DND-41 (cell line): Measurements from ENCODE around the gene NPC1L1.
A peak's percentile ranks its signal among the peaks of the same experiment; 100 is the strongest.

Experiments used
- ATAC-seq: fragments of 200-7000 bp; cut with Tn5 transposase; 3 replicates; pipeline ENCODE4 v1.9.1; 2021; ENCODE audit warnings: low read depth; ENCODE audit not compliant: insufficient read depth
- DNase-seq: peaks from one replicate; pipeline ENCODE4 v3.0.0-alpha.2; 2020
- H2AFZ ChIP-seq: 2 replicates; pipeline ENCODE4 v1.6.0; 2012; ENCODE audit warnings: low read depth, low read length
- H3K27ac ChIP-seq: 2 replicates; pipeline ENCODE4 v1.5.1; 2012; ENCODE audit warnings: low read length, inconsistent platforms
- H3K27me3 ChIP-seq: fragments of 200-600 bp; sonication (generic); 2 replicates; pipeline ENCODE4 v1.6.0; 2012; ENCODE audit warnings: low read length, mild to moderate bottlenecking, inconsistent platforms; ENCODE audit not compliant: insufficient read depth, poor library complexity
- H3K36me3 ChIP-seq: 2 replicates; pipeline ENCODE4 v1.5.1; 2012; ENCODE audit warnings: low read length, inconsistent platforms; ENCODE audit not compliant: insufficient read depth
- H3K4me1 ChIP-seq: 2 replicates; pipeline ENCODE4 v1.5.1; 2012; ENCODE audit warnings: mild to moderate bottlenecking, low read length; ENCODE audit not compliant: insufficient read depth
- H3K4me2 ChIP-seq: 2 replicates; pipeline ENCODE4 v1.6.0; 2012; ENCODE audit warnings: mild to moderate bottlenecking, moderate library complexity, low read length, inconsistent platforms; ENCODE audit not compliant: insufficient read depth
- H3K4me3 ChIP-seq, 2 experiments: fragments of 200-600 bp in 1 of 2; shearing (Covaris generic) in 1 of 2; 2 replicates each; pipeline ENCODE4 v1.5.1; 2012 to 2016; ENCODE audit warnings: inconsistent platforms in 2 of 2, low read length in 2 of 2, mild to moderate bottlenecking in 2 of 2, low read depth in 1 of 2, moderate library complexity in 1 of 2
- H3K79me2 ChIP-seq: 2 replicates; pipeline ENCODE4 v1.6.0; 2012; ENCODE audit warnings: low read length, inconsistent platforms; ENCODE audit not compliant: insufficient read depth
- H3K9ac ChIP-seq: 2 replicates; pipeline ENCODE4 v1.6.0; 2012; ENCODE audit warnings: low read depth, mild to moderate bottlenecking, inconsistent platforms, low read length, moderate library complexity
- H3K9me3 ChIP-seq: 2 replicates; pipeline ENCODE4 v1.5.1; 2012; ENCODE audit warnings: low read length, moderate library complexity, mild to moderate bottlenecking, inconsistent platforms; ENCODE audit not compliant: insufficient read depth, severe bottlenecking
- H4K20me1 ChIP-seq: 2 replicates; pipeline ENCODE4 v1.6.0; 2012; ENCODE audit warnings: low read length; ENCODE audit not compliant: insufficient read depth
- CTCF ChIP-seq: IDR thresholded peaks from 2 replicates; pipeline ENCODE4 v1.5.1; 2012; ENCODE audit warnings: borderline replicate concordance, low read length, moderate library complexity, mild to moderate bottlenecking; ENCODE audit not compliant: poor library complexity, severe bottlenecking; ENCODE audit errors: extremely low read depth
- EZH2 ChIP-seq: IDR thresholded peaks from 3 replicates; pipeline ENCODE4 v1.6.1; 2012; ENCODE audit warnings: borderline replicate concordance, low read depth, mild to moderate bottlenecking, moderate library complexity, low read length, inconsistent platforms; ENCODE audit not compliant: severe bottlenecking

The NPC1L1 gene

GRCh38 chr7:44505595-44505994 lies 35.5 kb downstream of the NPC1L1 start:
- H2AFZ ChIP-seq: no peak overlapping the region
- no peaks in the 10 kb centered on the region for H3K36me3 ChIP-seq
- H3K27me3 ChIP-seq: no peaks in the 10 kb centered on the region
- H4K20me1 ChIP-seq: no peaks in the 10 kb centered on the region
- no peak overlapping the region for H3K27ac ChIP-seq
- ATAC-seq: no peak
- peak; percentile 16 for DNase-seq
- no peak overlapping the region for H3K4me2 ChIP-seq
- H3K9ac ChIP-seq: no peak overlapping the region
- no peak overlapping the region for H3K4me3 ChIP-seq
- H3K79me2 ChIP-seq: no peaks in the 10 kb centered on the region
- H3K4me1 ChIP-seq: no peaks in the 10 kb centered on the region
- H3K9me3 ChIP-seq: no peaks in the 10 kb centered on the region
- TF ChIP-seq CTCF (no peak), EZH2 (no peak)

GRCh38 chr7:44498230-44498954 lies 42.7 kb downstream of the NPC1L1 start:
- Histone ChIP-seq H3K9me3 (no peaks in the 10 kb centered on the region), H3K4me3 (no peak overlapping the region), H4K20me1 (no peaks in the 10 kb centered on the region), H3K27ac (no peak overlapping the region), H3K79me2 (no peaks in the 10 kb centered on the region), H3K9ac (no peak overlapping the region), H3K4me2 (no peak overlapping the region), H3K36me3 (no peaks in the 10 kb centered on the region), H3K4me1 (no peaks in the 10 kb centered on the region), H2AFZ (no peak overlapping the region), H3K27me3 (peaks cover 5% of the 10 kb centered on the region)
- TF ChIP-seq EZH2 (no peak), CTCF (no peak)
- ATAC-seq (no peak), DNase-seq (no peak)

GRCh38 chr7:44497155-44498027 lies 43.7 kb downstream of the NPC1L1 start:
- Histone ChIP-seq H3K27ac (no peak overlapping the region), H4K20me1 (no peaks in the 10 kb centered on the region), H2AFZ (no peak overlapping the region), H3K4me1 (no peaks in the 10 kb centered on the region), H3K9ac (no peak overlapping the region), H3K4me3 (no peak overlapping the region), H3K27me3 (peaks cover 5% of the 10 kb centered on the region), H3K4me2 (no peak overlapping the region), H3K36me3 (no peaks in the 10 kb centered on the region), H3K79me2 (no peaks in the 10 kb centered on the region), H3K9me3 (no peaks in the 10 kb centered on the region)
- DNase-seq (no peak), ATAC-seq (no peak)
- TF ChIP-seq CTCF (no peak), EZH2 (no peak)
